Activated CD4-positive, CD25-positive, alpha-beta regulatory T cell (primary cell): ENCODE measurements around the gene MRPL16.
A peak's percentile ranks its signal among the peaks of the same experiment; 100 is the strongest.
"Not testable (repeated sequence)": the region's sequence is repeated elsewhere in the genome, so short reads cannot be mapped to it uniquely, and the experiment has no call there.

ENCODE experiments used
- DNase-seq, 4 experiments: peaks; one replicate each; lab custom pipeline; 2025; lab: John Stamatoyannopoulos, UW

The MRPL16 gene

GRCh38 chr11:59810189-59810910 is at the start of gene MRPL16:
TSS of gene MRPL16 (minus strand) at chr11:59810778. CDS start at chr11:59810658, 120 bp downstream.
- peak; percentile 71 to 82 (median 79) for DNase-seq

- DNase-seq = no peak
Observed at GRCh38 chr11:59859673-59860072, 49.1 kb upstream of the MRPL16 start.

- no peak for DNase-seq
Observed at GRCh38 chr11:59857439-59858434, 47.2 kb upstream of the MRPL16 start.

GRCh38 chr11:59854871-59855270 is 44.3 kb upstream of the MRPL16 start:
- DNase-seq = no peak

GRCh38 chr11:59851416-59851815 is 40.8 kb upstream of the MRPL16 start:
- DNase-seq = not testable (repeated sequence)

- not testable (repeated sequence) for DNase-seq
Observed at GRCh38 chr11:59849551-59849950, 39.0 kb upstream of the MRPL16 start.

- DNase-seq = no peak
Observed at GRCh38 chr11:59849129-59849528, 38.6 kb upstream of the MRPL16 start.

- DNase-seq = not testable (repeated sequence)
Observed at GRCh38 chr11:59848439-59848838, 37.9 kb upstream of the MRPL16 start.

GRCh38 chr11:59847626-59848025 is 37.0 kb upstream of the MRPL16 start:
- DNase-seq = no peak

GRCh38 chr11:59846556-59846955 is 36.0 kb upstream of the MRPL16 start:
- DNase-seq = no peak

GRCh38 chr11:59845399-59845798 is 34.8 kb upstream of the MRPL16 start, which contains the start of gene CBLIF:
TSS of gene CBLIF (minus strand) at chr11:59845499. CDS start at chr11:59845453, 46 bp downstream.
- DNase-seq = no peak

GRCh38 chr11:59842316-59842715 is 31.7 kb upstream of the MRPL16 start:
- no peak for DNase-seq

- DNase-seq = no peak
Observed at GRCh38 chr11:59841514-59841913, 30.9 kb upstream of the MRPL16 start.

- DNase-seq = no peak
Observed at GRCh38 chr11:59839615-59840014, 29.0 kb upstream of the MRPL16 start.

GRCh38 chr11:59833602-59834001 is 23.0 kb upstream of the MRPL16 start:
- DNase-seq = no peak

GRCh38 chr11:59829358-59829757 is 18.8 kb upstream of the MRPL16 start:
- DNase-seq = no peak

GRCh38 chr11:59822989-59823566 is 12.5 kb upstream of the MRPL16 start:
- DNase-seq = no peak

GRCh38 chr11:59818572-59818971 is 8.0 kb upstream of the MRPL16 start:
- no peak for DNase-seq

GRCh38 chr11:59816434-59816833 is 5.9 kb upstream of the MRPL16 start:
- not testable (repeated sequence) for DNase-seq

GRCh38 chr11:59815754-59816153 is 5.2 kb upstream of the MRPL16 start:
- no peak for DNase-seq

- DNase-seq = no peak
Observed at GRCh38 chr11:59814021-59814420, 3.4 kb upstream of the MRPL16 start.

- no peak for DNase-seq
Observed at GRCh38 chr11:59813364-59813763, 2.8 kb upstream of the MRPL16 start.
